Measurements from ENCODE around the gene RPS21.

RPS21 gene

GRCh38 chr20:62433658-62434497, 47.0 kb downstream of the RPS21 start:
- Histone ChIP-seq H3K4me3 (no peak overlapping the region), H3K27ac (no peak overlapping the region)

DNA sequence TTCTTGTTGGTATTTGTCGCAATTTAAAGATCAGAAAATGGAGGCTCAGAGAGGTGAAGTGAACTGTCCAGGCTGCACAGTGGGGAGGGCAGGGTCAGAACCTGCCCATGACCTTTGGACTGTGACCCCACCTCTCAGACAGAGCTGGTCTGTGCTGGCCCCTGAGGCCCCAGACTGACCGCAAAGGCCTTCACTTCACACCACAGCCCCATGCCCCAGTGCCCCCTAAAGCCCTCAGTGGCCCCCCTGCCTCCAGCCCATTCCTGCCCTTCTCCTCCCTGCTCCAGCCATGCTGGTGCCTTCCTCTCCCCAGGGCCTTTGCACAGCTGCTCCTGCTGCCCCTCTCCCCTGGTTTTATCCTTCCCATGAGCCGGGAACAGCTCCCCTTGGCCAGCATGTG, 49.8 kb downstream of the RPS21 start:
- H3K27ac ChIP-seq, result no peak overlapping the region
- H3K4me3 ChIP-seq, result no peak overlapping the region

- H3K27ac ChIP-seq, result no peak overlapping the region
These were observed 50.6 kb downstream of the RPS21 start for GRCh38 chr20:62437496-62437895.

GRCh38 chr20:62437927-62438326, 51.0 kb downstream of the RPS21 start:
- no peak overlapping the region for H3K27ac ChIP-seq
- H3K4me3 ChIP-seq, result no peak overlapping the region

More at GRCh38 chr20:62437496-62437895, 50.6 kb downstream of the RPS21 start:
- H3K4me3 ChIP-seq, result no peak overlapping the region

All from skin epidermis (tissue), 12 donors.